ENCODE measurements around the gene SMYD3.

- TF ChIP-seq CTCF (IDR thresholded peaks at IDR 0.05) = no peak
- TF ChIP-seq POLR2A (IDR thresholded peaks at IDR 0.05) = no peak
- TF ChIP-seq EP300 (IDR thresholded peaks at IDR 0.05) = no peak
Measured at GRCh38 chr1:246377625-246378153, 129.4 kb downstream of the SMYD3 start.

Measured in gastroesophageal sphincter (tissue), 3 donors.